Measurements from ENCODE around the gene SCAND1.

The SCAND1 gene

DNA sequence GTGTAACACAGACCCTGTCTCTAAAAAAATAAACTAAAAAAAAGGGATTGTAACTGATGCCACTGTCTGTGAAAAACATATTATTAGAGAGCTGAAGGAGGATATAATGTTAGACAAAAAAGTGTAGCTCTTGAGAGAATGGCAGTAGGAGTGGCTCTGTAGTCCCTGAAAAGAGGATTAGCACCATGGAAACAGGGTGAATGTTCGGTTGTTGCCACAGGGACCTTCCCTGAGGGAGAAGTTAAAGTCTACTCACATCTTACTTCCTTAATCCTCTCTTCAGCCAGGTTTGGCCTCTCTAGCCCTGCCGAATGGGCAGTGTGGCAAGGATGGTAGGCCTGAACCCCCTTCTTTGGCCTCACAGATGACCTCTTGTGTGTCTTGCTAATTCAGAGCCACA, 12.1 kb downstream of the SCAND1 start:
- no peak for DNase-seq (ENCODE audit: low read depth, low spot score)
- Histone ChIP-seq H3K27ac (ENCODE audit: low read length) (no peak overlapping the region), H3K4me3 (ENCODE audit: low read length) (no peak overlapping the region), H3K27me3 (ENCODE audit: control insufficient read depth, insufficient read depth, low read length) (no peaks in the 10 kb centered on the region), H3K36me3 (ENCODE audit: control insufficient read depth, insufficient read depth, low read length) (peaks cover 3% of the 10 kb centered on the region; the same call in 1 of the 2 replicates), H3K9me3 (ENCODE audit: control insufficient read depth, insufficient read depth, low read length) (no peaks in the 10 kb centered on the region), H3K4me1 (ENCODE audit: control insufficient read depth, insufficient read depth, low read length) (no peaks in the 10 kb centered on the region)
- no CpG with 5 or more reads among the region's 2 CpGs for WGBS (ENCODE audit: insufficient coverage, insufficient read length)

DNA sequence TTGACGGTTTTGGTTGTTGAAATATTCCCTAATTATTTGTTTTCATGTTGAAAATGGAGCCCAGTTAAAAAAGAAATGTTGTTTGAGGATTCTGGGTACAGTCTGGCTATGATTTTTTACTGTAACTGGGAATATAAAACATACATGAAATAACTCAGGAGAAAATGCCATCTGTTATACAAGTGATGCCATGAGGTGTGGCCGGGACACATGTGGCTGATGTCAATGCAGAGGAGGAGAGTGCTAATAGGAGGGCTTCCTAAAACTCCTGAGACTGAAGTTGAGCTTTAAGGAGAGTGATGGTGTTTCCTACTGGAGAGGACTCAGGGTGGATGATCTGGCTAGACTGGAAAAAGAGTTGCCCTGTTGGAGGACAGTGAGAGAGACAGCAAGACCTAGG, 12.7 kb downstream of the SCAND1 start:
- no peak for DNase-seq (ENCODE audit: low read depth, low spot score)
- Histone ChIP-seq H3K4me3 (ENCODE audit: low read length) (no peak overlapping the region), H3K9me3 (ENCODE audit: control insufficient read depth, insufficient read depth, low read length) (no peaks in the 10 kb centered on the region), H3K4me1 (ENCODE audit: control insufficient read depth, insufficient read depth, low read length) (no peaks in the 10 kb centered on the region), H3K27me3 (ENCODE audit: control insufficient read depth, insufficient read depth, low read length) (no peaks in the 10 kb centered on the region), H3K36me3 (ENCODE audit: control insufficient read depth, insufficient read depth, low read length) (peaks cover 3% of the 10 kb centered on the region; the same call in 1 of the 2 replicates), H3K27ac (ENCODE audit: low read length) (no peak overlapping the region)
- no CpG with 5 or more reads among the region's 2 CpGs for WGBS (ENCODE audit: insufficient coverage, insufficient read length)

DNA sequence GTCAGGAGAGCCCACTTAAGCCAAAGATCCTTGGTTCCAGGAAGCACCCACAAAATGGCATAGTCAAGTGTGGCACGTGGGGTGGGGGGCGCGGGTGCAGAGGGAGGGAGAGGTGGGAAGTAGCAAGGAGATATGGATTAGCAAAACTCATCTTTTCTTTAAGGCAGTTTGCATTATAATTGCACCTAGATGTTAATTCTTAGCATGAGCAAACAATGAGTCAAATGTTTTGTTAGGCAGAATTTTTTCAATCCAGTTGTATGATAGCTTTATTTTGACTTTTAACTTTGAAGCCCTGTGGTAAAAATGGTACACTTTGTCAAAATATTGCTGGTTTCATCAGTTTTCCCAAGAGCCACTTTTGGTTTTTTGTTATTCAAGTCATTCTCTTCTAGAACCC, 15.0 kb downstream of the SCAND1 start:
- no peak for DNase-seq (ENCODE audit: low read depth, low spot score)
- no peaks in the 10 kb centered on the region for H3K27me3 ChIP-seq (ENCODE audit: control insufficient read depth, insufficient read depth, low read length)
- H3K27ac ChIP-seq (ENCODE audit: low read length): no peak overlapping the region
- no peak overlapping the region for H3K4me3 ChIP-seq (ENCODE audit: low read length)
- peaks cover 3% of the 10 kb centered on the region; the same call in 1 of the 2 replicates for H3K4me1 ChIP-seq (ENCODE audit: control insufficient read depth, insufficient read depth, low read length)
- peaks cover 3% of the 10 kb centered on the region; the same call in 1 of the 2 replicates for H3K36me3 ChIP-seq (ENCODE audit: control insufficient read depth, insufficient read depth, low read length)
- no peaks in the 10 kb centered on the region for H3K9me3 ChIP-seq (ENCODE audit: control insufficient read depth, insufficient read depth, low read length)
- WGBS (ENCODE audit: insufficient coverage, insufficient read length): no CpG with 5 or more reads among the region's 3 CpGs

DNA sequence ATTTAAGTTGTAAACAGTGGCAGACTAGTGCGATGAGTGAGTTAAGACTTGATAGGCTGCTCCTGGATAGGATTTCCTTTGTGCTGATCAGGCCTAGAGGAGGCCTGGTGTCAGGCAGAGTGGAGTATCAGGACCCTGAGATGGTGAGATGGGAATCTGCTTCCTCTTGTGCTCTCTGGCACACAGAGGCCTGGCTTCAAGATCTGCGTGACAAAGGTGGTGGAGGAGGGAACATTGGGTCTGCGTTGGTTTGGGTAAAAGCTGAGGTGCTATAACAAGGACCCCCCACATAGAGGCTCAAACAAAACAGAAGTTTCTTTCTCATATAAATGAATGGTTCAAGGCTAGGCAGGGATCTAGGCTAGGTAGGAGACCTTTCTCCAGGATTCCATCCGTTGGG, 20.3 kb downstream of the SCAND1 start:
- H3K27ac ChIP-seq (ENCODE audit: low read length): no peak overlapping the region

DNA sequence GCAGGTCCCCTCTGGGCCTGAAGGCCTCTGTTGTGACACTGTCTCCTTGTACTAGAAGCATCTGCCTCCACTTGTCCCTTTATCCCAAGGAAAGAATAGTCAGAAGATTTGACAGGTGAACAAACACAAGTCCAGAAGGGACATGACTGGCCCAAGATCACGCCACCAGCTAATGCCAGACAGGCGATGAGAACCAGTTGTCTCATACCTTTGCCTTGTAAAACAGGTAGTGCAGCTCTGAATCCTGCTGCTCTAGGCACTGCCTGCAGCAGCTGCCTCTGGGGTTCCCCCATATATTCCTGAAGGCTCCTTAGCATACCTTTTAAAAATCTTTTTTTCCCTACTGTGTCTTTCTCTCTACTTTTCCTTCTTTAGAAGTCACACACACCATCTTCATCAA, 25.0 kb downstream of the SCAND1 start:
- H3K9me3 ChIP-seq (ENCODE audit: control insufficient read depth, insufficient read depth, low read length): no peaks in the 10 kb centered on the region
- no peak for DNase-seq (ENCODE audit: low read depth, low spot score)
- H3K4me3 ChIP-seq (ENCODE audit: low read length): no peak overlapping the region
- no peak overlapping the region for H3K27ac ChIP-seq (ENCODE audit: low read length)
- peaks cover 7% of the 10 kb centered on the region; the same call in 1 of the 2 replicates for H3K36me3 ChIP-seq (ENCODE audit: control insufficient read depth, insufficient read depth, low read length)
- H3K27me3 ChIP-seq (ENCODE audit: control insufficient read depth, insufficient read depth, low read length): no peaks in the 10 kb centered on the region
- no CpG with 5 or more reads among the region's 2 CpGs for WGBS (ENCODE audit: insufficient coverage, insufficient read length)
- H3K4me1 ChIP-seq (ENCODE audit: control insufficient read depth, insufficient read depth, low read length): peaks cover 3% of the 10 kb centered on the region; the same call in 1 of the 2 replicates

More for the DNA sequence above, 20.3 kb downstream of the SCAND1 start:
- Histone ChIP-seq H3K9me3 (ENCODE audit: control insufficient read depth, insufficient read depth, low read length) (no peaks in the 10 kb centered on the region), H3K4me3 (ENCODE audit: low read length) (no peak overlapping the region), H3K4me1 (ENCODE audit: control insufficient read depth, insufficient read depth, low read length) (peaks cover 6% of the 10 kb centered on the region; the same call in 1 of the 2 replicates), H3K36me3 (ENCODE audit: control insufficient read depth, insufficient read depth, low read length) (peaks cover 3% of the 10 kb centered on the region; the same call in 1 of the 2 replicates), H3K27me3 (ENCODE audit: control insufficient read depth, insufficient read depth, low read length) (no peaks in the 10 kb centered on the region)
- WGBS (ENCODE audit: insufficient coverage, insufficient read length): no CpG with 5 or more reads among the region's 4 CpGs
- no peak for DNase-seq (ENCODE audit: low read depth, low spot score)

DNA sequence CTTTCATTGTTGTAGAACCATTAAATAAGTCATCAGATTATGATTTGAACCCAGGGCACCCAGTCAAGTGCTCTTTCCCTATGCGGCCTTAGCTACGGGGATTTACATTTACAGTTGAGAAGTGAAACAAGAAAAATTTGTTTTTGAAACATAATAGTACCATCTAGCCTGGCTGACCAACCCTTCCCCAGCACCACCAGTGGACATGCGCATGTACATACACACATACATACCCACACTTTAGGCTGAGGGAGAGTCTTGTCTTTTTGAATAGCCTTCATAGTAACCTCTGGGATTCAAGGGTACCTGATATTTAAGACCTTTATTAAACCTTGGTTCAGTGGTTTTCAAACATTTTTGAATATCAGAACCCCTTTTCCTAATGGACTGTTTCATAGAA, 33.8 kb downstream of the SCAND1 start:
- DNase-seq (ENCODE audit: low read depth, low spot score): no peak
- no peaks in the 10 kb centered on the region for H3K9me3 ChIP-seq (ENCODE audit: control insufficient read depth, insufficient read depth, low read length)
- peaks cover 3% of the 10 kb centered on the region for H3K36me3 ChIP-seq (ENCODE audit: control insufficient read depth, insufficient read depth, low read length)
- H3K27ac ChIP-seq (ENCODE audit: low read length): no peak overlapping the region
- whole genome bisulfite sequencing (ENCODE audit: insufficient coverage, insufficient read length): no CpG with 5 or more reads among the region's 3 CpGs
- H3K4me3 ChIP-seq (ENCODE audit: low read length): no peak overlapping the region
- no peaks in the 10 kb centered on the region for H3K4me1 ChIP-seq (ENCODE audit: control insufficient read depth, insufficient read depth, low read length)
- no peaks in the 10 kb centered on the region for H3K27me3 ChIP-seq (ENCODE audit: control insufficient read depth, insufficient read depth, low read length)

DNA sequence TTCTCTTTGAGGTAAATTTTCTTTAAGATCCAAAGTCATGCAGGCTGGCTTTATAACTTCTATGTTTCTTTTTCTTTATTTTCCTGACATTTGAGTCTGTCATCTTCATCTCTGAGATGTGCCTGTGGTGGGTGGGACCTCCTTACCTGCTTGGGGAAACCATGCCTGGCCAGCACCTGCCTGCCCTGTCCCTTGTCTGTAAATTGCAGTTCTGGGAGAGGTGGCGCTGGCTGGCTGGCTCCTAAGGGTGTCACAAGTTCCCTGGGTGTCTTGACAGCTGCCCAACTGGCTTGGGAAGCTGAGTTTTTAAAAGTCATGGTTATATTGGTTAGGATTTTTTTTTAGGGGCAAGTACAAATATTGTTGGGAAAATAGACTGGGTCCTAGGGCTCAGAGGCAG, 36.3 kb downstream of the SCAND1 start:
- Histone ChIP-seq H3K4me3 (ENCODE audit: low read length) (no peak overlapping the region), H3K36me3 (ENCODE audit: control insufficient read depth, insufficient read depth, low read length) (peaks cover 7% of the 10 kb centered on the region), H3K27me3 (ENCODE audit: control insufficient read depth, insufficient read depth, low read length) (no peaks in the 10 kb centered on the region), H3K4me1 (ENCODE audit: control insufficient read depth, insufficient read depth, low read length) (no peaks in the 10 kb centered on the region), H3K9me3 (ENCODE audit: control insufficient read depth, insufficient read depth, low read length) (no peaks in the 10 kb centered on the region), H3K27ac (ENCODE audit: low read length) (no peak overlapping the region)
- no CpG with 5 or more reads among the region's 1 CpG for WGBS (ENCODE audit: insufficient coverage, insufficient read length)
- no peak for DNase-seq (ENCODE audit: low read depth, low spot score)

DNA sequence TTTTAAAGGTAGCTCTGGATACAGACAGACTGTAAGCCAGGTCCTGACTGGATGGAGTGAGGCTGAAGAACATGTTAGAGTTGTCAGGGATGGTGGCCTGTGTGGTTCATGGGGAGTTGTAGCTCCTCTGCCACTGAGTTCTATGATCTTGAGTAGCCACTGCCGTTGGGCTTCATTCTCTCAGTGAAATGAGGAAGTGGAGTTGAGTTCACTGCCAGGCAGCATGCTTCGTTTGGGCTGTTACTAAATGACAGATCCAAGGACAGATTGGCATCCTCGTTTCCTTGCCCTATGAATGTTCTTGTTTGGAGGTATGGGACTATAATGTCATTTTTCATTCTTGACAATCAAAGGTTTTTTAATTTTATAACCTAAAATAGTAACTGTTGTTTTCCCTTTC, 37.2 kb downstream of the SCAND1 start:
- peaks cover 7% of the 10 kb centered on the region for H3K36me3 ChIP-seq (ENCODE audit: control insufficient read depth, insufficient read depth, low read length)
- H3K4me3 ChIP-seq (ENCODE audit: low read length): no peak overlapping the region
- WGBS (ENCODE audit: insufficient coverage, insufficient read length): no CpG with 5 or more reads among the region's 3 CpGs
- no peaks in the 10 kb centered on the region for H3K9me3 ChIP-seq (ENCODE audit: control insufficient read depth, insufficient read depth, low read length)
- no peak for DNase-seq (ENCODE audit: low read depth, low spot score)
- H3K4me1 ChIP-seq (ENCODE audit: control insufficient read depth, insufficient read depth, low read length): no peaks in the 10 kb centered on the region
- no peak overlapping the region for H3K27ac ChIP-seq (ENCODE audit: low read length)
- no peaks in the 10 kb centered on the region for H3K27me3 ChIP-seq (ENCODE audit: control insufficient read depth, insufficient read depth, low read length)

DNA sequence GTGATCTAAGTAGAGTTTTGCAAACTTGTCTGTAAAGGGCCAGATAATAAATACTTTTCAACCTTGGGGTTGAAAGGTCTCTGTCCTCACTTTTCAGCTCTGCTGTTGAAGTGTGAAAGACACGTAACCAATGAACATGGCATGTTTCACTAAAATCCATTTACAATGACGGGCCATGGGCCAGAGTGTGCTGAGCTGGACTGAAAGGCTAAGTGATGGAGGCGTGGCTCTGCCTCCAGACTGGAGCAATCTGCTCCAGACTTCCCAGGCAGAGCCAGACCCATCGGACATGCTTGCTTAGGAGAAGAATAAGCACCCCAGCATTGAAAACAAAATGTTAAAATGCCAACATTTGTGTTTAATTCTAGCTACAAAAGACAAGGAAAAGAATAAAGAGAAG, 41.4 kb downstream of the SCAND1 start:
- Histone ChIP-seq H3K36me3 (ENCODE audit: control insufficient read depth, insufficient read depth, low read length) (peaks cover 5% of the 10 kb centered on the region), H3K4me1 (ENCODE audit: control insufficient read depth, insufficient read depth, low read length) (no peaks in the 10 kb centered on the region), H3K9me3 (ENCODE audit: control insufficient read depth, insufficient read depth, low read length) (no peaks in the 10 kb centered on the region), H3K27ac (ENCODE audit: low read length) (no peak overlapping the region), H3K27me3 (ENCODE audit: control insufficient read depth, insufficient read depth, low read length) (no peaks in the 10 kb centered on the region), H3K4me3 (ENCODE audit: low read length) (no peak overlapping the region)
- no peak for DNase-seq (ENCODE audit: low read depth, low spot score)
- no CpG with 5 or more reads among the region's 4 CpGs for WGBS (ENCODE audit: insufficient coverage, insufficient read length)

DNA sequence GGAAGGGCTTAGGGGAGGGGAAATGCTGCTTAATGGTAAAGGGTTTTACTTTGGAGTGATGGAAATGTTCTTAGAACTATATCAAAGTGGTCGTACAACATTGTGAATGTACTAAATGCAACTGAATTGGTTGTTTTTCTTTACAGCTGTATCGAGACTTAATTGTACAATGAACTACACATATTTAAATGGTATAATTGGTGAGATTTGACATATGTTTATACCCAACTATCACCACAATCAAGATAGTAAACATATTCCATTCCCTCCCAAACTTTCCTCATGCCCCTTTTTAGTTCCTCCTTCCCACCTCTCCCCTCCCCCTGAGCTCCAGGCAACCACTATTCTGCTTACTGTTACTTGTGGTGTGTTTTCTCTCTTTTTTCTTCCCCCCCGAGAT, 44.0 kb downstream of the SCAND1 start:
- no CpG with 5 or more reads among the region's 3 CpGs for whole genome bisulfite sequencing (ENCODE audit: insufficient coverage, insufficient read length)
- H3K27ac ChIP-seq (ENCODE audit: low read length): no peak overlapping the region
- H3K9me3 ChIP-seq (ENCODE audit: control insufficient read depth, insufficient read depth, low read length): no peaks in the 10 kb centered on the region
- peaks cover 5% of the 10 kb centered on the region; the same call in 1 of the 2 replicates for H3K36me3 ChIP-seq (ENCODE audit: control insufficient read depth, insufficient read depth, low read length)
- H3K4me1 ChIP-seq (ENCODE audit: control insufficient read depth, insufficient read depth, low read length): no peaks in the 10 kb centered on the region
- H3K27me3 ChIP-seq (ENCODE audit: control insufficient read depth, insufficient read depth, low read length): no peaks in the 10 kb centered on the region
- DNase-seq (ENCODE audit: low read depth, low spot score): no peak
- no peak overlapping the region for H3K4me3 ChIP-seq (ENCODE audit: low read length)

DNA sequence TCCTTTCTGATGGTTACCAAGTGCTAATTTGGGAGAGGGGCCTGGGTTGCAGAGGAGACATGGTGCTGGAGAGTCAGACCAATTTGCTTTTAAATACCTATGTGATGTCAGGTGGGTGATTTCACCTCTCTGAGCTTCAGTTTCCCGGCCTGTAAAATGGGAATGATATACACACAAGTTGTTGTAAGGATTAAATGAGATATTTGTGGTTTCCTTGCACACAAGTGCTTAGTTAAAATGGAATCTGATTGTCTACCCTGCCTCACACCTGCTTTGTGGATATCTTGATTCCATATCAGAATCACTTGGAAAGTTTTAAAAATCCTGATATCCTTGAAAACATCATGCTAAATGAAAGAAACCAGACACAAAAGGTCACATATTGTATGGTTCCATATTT, 44.5 kb downstream of the SCAND1 start:
- Histone ChIP-seq H3K9me3 (ENCODE audit: control insufficient read depth, insufficient read depth, low read length) (no peaks in the 10 kb centered on the region), H3K4me3 (ENCODE audit: low read length) (no peak overlapping the region), H3K36me3 (ENCODE audit: control insufficient read depth, insufficient read depth, low read length) (peaks cover 3% of the 10 kb centered on the region; the same call in 1 of the 2 replicates), H3K4me1 (ENCODE audit: control insufficient read depth, insufficient read depth, low read length) (no peaks in the 10 kb centered on the region), H3K27me3 (ENCODE audit: control insufficient read depth, insufficient read depth, low read length) (no peaks in the 10 kb centered on the region), H3K27ac (ENCODE audit: low read length) (no peak overlapping the region)
- no CpG with 5 or more reads among the region's 1 CpG for WGBS (ENCODE audit: insufficient coverage, insufficient read length)
- DNase-seq (ENCODE audit: low read depth, low spot score): no peak

Measured in iPS DF 6.9 (cell line).